Thoracic aorta (tissue), 2 donors: Measurements from ENCODE around the gene DGKG. TPM values are rescaled to one million over a fixed set of nuclear protein-coding genes. Genes with fewer than 3 reads are reported as not detected.

Experiments used
- ATAC-seq: fragments of 150-250 bp; one replicate; pipeline ENCODE4 v1.8.0; 2017; ENCODE audit warnings: low read depth; ENCODE audit not compliant: insufficient number of reproducible peaks, low FRiP score
- DNase-seq: peaks from one replicate; pipeline ENCODE4 v3.0.0-alpha.2; 2020; ENCODE audit warnings: low spot score
- H3K27ac ChIP-seq, 2 donors: fragments of 200-600 bp; sonication (generic); 1 replicate in 1 of 2; 2 replicates in 1 of 2; pipeline ENCODE4 v1.5.1; 2016; ENCODE audit warnings: mild to moderate bottlenecking in 2 of 2, moderate library complexity in 2 of 2
- H3K27me3 ChIP-seq: fragments of 200-600 bp; sonication (generic); replicated peaks from 2 replicates; pipeline ENCODE4 v1.6.0; 2016; ENCODE audit warnings: mild to moderate bottlenecking; ENCODE audit not compliant: insufficient read depth
- H3K36me3 ChIP-seq: fragments of 200-600 bp; sonication (generic); one replicate; pipeline ENCODE4 v1.5.1; 2016
- H3K4me1 ChIP-seq, 2 donors: fragments of 200-600 bp; sonication (generic); 1 replicate in 1 of 2; 2 replicates in 1 of 2; pipeline versions ENCODE4 v1.5.1 to v1.6.0; 2016; ENCODE audit warnings: low read depth in 2 of 2, mild to moderate bottlenecking in 1 of 2; ENCODE audit not compliant: control insufficient read depth in 1 of 2
- H3K4me3 ChIP-seq: fragments of 200-600 bp; sonication (generic); 2 replicates; pipeline ENCODE4 v1.5.1; 2016; ENCODE audit warnings: mild to moderate bottlenecking
- H3K9me3 ChIP-seq: fragments of 200-600 bp; sonication (generic); 2 replicates; pipeline ENCODE4 v1.5.1; 2016
- total RNA-seq, 2 donors: library from RNA; depleted of rRNA; stranded (reverse); fragments of >200 nt; gene quantifications; one replicate each; pipeline versions ENCODE4 v1.1.0 to v1.2.3, GENCODE V29; 2016
- TF ChIP-seq, protein P1 (sequence below): fragments of 200-600 bp; sonication (generic); IDR thresholded peaks from one replicate; pipeline ENCODE4 v1.5.1; 2019; ENCODE audit warnings: antibody characterized with exemption

The DGKG gene
- total RNA-seq, 2 donors from 2014 or later, result 12.5 to 16.7 TPM

- Histone ChIP-seq H3K9me3 (no peaks in the 10 kb centered on the region), H3K36me3 (no peaks in the 10 kb centered on the region), H3K4me3 (no peak overlapping the region), H3K4me1 (peaks cover 3 to 31% of the 10 kb centered on the region in 2 donors), H3K27me3 (no peaks in the 10 kb centered on the region), H3K27ac (no peak overlapping the region)
- DNase-seq, result no peak
- no peak for ATAC-seq
- TF ChIP-seq, protein P1, sequence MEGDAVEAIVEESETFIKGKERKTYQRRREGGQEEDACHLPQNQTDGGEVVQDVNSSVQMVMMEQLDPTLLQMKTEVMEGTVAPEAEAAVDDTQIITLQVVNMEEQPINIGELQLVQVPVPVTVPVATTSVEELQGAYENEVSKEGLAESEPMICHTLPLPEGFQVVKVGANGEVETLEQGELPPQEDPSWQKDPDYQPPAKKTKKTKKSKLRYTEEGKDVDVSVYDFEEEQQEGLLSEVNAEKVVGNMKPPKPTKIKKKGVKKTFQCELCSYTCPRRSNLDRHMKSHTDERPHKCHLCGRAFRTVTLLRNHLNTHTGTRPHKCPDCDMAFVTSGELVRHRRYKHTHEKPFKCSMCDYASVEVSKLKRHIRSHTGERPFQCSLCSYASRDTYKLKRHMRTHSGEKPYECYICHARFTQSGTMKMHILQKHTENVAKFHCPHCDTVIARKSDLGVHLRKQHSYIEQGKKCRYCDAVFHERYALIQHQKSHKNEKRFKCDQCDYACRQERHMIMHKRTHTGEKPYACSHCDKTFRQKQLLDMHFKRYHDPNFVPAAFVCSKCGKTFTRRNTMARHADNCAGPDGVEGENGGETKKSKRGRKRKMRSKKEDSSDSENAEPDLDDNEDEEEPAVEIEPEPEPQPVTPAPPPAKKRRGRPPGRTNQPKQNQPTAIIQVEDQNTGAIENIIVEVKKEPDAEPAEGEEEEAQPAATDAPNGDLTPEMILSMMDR, result no peak
These were observed 259.3 kb downstream of the DGKG start for GRCh38 chr3:186102687-186103086.

- H3K36me3 ChIP-seq, result no peaks in the 10 kb centered on the region
- no peak for ATAC-seq
These were observed 261.6 kb downstream of the DGKG start for GRCh38 chr3:186100398-186100797.

GRCh38 chr3:186099178-186099577 is 262.9 kb downstream of the DGKG start:
- TF ChIP-seq, protein P1, result no peak
- Histone ChIP-seq H3K36me3 (no peaks in the 10 kb centered on the region), H3K27me3 (no peaks in the 10 kb centered on the region), H3K27ac (no peak overlapping the region), H3K4me3 (no peak overlapping the region), H3K4me1 (peaks cover 7 to 28% of the 10 kb centered on the region in 2 donors), H3K9me3 (no peaks in the 10 kb centered on the region)
- DNase-seq (peak; percentile 43), ATAC-seq (no peak)

More at GRCh38 chr3:186100398-186100797, 261.6 kb downstream of the DGKG start:
- no peaks in the 10 kb centered on the region for H3K27me3 ChIP-seq
- peaks cover 7 to 28% of the 10 kb centered on the region in 2 donors for H3K4me1 ChIP-seq
- no peak overlapping the region for H3K4me3 ChIP-seq
- H3K27ac ChIP-seq, result no peak overlapping the region
- TF ChIP-seq, protein P1, result no peak
- DNase-seq, result no peak
- no peaks in the 10 kb centered on the region for H3K9me3 ChIP-seq

GRCh38 chr3:186098740-186099139 is 263.3 kb downstream of the DGKG start:
- H3K27ac ChIP-seq, result no peak overlapping the region
- no peaks in the 10 kb centered on the region for H3K36me3 ChIP-seq
- peaks cover 7 to 28% of the 10 kb centered on the region in 2 donors for H3K4me1 ChIP-seq
- no peaks in the 10 kb centered on the region for H3K27me3 ChIP-seq
- TF ChIP-seq, protein P1, result no peak
- H3K4me3 ChIP-seq, result no peak overlapping the region
- ATAC-seq, result no peak
- no peak for DNase-seq
- no peaks in the 10 kb centered on the region for H3K9me3 ChIP-seq

DNA sequence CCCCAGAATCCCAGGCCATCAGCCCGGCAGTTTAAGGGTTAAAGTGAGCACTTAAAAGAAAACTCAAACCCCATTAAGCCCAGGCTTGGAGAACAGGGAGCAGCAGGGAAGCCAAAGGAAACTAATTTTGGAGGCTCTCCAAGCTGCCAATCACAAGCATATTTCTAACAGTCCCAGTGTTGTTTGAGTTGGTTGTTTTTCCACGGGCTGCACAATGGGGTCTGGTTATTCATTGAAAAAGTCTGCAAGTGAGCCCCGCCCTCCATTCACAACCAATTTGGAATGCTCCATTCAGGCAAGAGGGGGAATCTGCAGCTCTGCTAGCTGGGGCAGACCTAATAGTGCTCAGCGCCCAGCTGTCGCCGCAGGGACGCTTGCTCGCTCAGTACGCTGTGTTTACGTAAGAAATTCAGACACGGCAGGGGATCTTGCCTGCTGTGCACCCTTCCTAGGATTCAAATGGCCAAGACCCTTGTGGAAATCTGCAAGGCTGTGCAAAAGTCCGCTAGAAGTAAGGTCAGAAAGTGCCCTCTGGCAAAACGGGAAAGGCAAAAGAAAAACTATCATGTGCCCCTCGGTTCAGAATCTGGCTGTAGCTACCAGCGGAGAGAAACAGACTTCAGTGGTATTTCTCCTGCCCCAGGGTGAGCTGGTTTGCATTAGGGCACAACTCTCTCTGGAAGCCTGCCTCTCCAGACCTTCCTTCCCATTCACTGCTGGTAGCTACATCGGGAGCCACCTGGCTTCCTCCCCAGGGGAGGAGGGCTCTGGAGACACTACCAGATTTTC is 264.2 kb downstream of the DGKG start:
- Histone ChIP-seq H3K9me3 (no peaks in the 10 kb centered on the region), H3K4me3 (peak overlapping the region; percentile 68), H3K4me1 (peaks cover 7 to 28% of the 10 kb centered on the region in 2 donors), H3K27me3 (no peaks in the 10 kb centered on the region), H3K36me3 (no peaks in the 10 kb centered on the region), H3K27ac (peak overlapping the region in 1 of 2 donors; percentile 3)
- ATAC-seq (no peak), DNase-seq (no peak)
- TF ChIP-seq, protein P1, result no peak
